ENCODE data around the gene TEX30. TPM values are rescaled to one million over a fixed set of nuclear protein-coding genes. Genes with fewer than 3 reads are reported as not detected.

TEX30 gene
- 10 to 100 TPM; 11.2 to 20.5 (median 14.7) TPM for total RNA-seq

DNA sequence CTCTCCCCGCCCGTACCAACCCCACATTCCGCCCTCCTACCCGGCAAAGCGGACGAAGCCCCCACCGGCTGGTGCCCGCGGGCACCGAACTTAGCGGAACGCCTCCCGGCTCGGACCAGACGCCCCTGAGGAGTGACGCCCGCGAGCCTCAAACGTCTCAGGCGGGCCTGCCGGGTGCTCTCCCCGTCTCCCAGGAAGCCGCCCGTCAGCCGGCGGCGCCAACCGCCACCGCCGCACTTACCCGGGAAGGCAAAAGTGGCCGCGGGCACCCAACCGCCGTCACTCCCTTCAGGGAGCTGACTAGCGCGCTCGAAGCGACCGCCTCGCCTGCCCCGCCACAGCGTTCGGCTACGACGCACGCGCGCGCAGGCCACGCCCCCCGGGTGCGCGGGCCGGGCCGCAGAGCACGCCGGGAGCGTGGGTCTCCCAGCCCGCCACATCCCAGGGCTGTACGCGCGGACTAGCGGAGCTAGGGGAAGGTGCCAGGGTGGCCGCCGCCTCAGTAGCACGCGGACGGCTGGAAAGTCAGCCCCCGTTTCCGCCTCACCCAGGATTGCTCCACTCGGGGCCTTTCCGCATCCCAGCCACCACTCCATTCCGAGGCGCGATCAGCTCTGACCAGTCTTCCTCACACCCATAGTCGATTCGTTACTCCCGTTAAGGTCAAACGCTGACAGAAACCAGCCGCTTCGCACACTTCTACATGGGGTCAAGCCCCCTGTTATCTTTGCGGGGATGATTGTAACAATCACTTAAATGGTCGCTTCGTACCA lies at the start of gene TEX30:
Gene TEX30, minus strand, starts transcription at position 346 of the 773 bp plus-strand sequence. CDS start 3,760 bp downstream, outside the sequence.
- Histone ChIP-seq H3K36me3 (no peaks in the 10 kb centered on the region), H3K4me1 (peaks cover 0 to 5% of the 10 kb centered on the region in 2 donors), H3K27me3 (no peaks in the 10 kb centered on the region), H3K4me3 (peak within 1 kb of the TSS; percentile 64 to 84), H3K9me3 (no peaks in the 10 kb centered on the region), H3K27ac (peak within 1 kb of the TSS; percentile 82 to 84)
- intact Hi-C loops (cut with DNase I; ENCODE audit: low total_unique reads), result no loop called here
- peak; percentile 70 to 84 for DNase-seq
- peak; percentile 82 to 91 for TF ChIP-seq POLR2A (IDR thresholded peaks at IDR 0.05)
- TF ChIP-seq, protein P1, sequence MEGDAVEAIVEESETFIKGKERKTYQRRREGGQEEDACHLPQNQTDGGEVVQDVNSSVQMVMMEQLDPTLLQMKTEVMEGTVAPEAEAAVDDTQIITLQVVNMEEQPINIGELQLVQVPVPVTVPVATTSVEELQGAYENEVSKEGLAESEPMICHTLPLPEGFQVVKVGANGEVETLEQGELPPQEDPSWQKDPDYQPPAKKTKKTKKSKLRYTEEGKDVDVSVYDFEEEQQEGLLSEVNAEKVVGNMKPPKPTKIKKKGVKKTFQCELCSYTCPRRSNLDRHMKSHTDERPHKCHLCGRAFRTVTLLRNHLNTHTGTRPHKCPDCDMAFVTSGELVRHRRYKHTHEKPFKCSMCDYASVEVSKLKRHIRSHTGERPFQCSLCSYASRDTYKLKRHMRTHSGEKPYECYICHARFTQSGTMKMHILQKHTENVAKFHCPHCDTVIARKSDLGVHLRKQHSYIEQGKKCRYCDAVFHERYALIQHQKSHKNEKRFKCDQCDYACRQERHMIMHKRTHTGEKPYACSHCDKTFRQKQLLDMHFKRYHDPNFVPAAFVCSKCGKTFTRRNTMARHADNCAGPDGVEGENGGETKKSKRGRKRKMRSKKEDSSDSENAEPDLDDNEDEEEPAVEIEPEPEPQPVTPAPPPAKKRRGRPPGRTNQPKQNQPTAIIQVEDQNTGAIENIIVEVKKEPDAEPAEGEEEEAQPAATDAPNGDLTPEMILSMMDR (IDR thresholded peaks at IDR 0.05), result peak in 2 of 4 experiments; percentile 11 to 34

DNA sequence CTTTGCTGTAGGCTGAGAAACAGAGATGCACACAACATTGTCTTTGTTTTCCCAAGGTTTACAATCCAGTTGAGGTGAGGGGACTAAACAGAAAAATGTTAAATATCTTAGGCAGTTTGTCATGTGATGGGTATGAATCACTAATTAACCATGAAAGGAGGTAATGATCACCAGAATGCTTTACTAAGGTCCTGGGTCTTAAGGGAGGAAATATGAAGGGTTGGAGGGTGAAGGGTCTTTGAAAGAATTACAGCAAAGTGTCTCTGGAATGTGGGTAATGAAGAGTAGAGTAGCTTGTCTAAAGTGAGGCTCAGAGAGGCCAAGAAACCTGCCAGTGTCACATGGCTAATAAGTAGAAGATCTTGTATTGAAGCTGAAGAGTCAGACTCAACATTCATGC lies 44.3 kb upstream of the TEX30 start:
- no peak for DNase-seq
- intact Hi-C loops (cut with DNase I; ENCODE audit: low total_unique reads), result no loop called here
- H3K4me1 ChIP-seq, result no peaks in the 10 kb centered on the region
- no peak for TF ChIP-seq POLR2A (IDR thresholded peaks at IDR 0.05)
- TF ChIP-seq, protein P1 (IDR thresholded peaks at IDR 0.05), result no peak
- H3K27me3 ChIP-seq, result no peaks in the 10 kb centered on the region
- H3K4me3 ChIP-seq, result no peak overlapping the region
- no peaks in the 10 kb centered on the region for H3K9me3 ChIP-seq
- H3K36me3 ChIP-seq, result no peaks in the 10 kb centered on the region
- no peak overlapping the region for H3K27ac ChIP-seq

DNA sequence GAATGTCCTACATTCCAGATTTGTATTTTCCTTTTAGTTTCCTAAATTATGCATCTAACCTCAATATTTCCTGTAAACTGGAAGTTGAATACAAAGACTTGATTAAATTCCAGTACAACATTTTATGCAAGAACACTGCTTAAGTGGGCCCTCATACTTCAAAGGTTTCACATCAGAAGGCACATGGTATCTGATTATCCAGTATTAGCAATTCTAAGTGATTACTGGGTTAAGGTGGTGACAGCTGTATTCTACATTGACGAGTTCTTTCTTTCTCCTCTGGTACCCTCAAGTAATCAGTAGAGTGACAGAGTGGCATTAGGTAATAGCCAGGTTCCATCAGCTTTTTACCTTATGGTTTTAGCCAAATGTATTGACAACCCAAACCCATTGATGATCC lies 43.7 kb upstream of the TEX30 start:
- H3K9me3 ChIP-seq, result no peaks in the 10 kb centered on the region
- no peak overlapping the region for H3K27ac ChIP-seq
- no peak for DNase-seq
- TF ChIP-seq, protein P1 (IDR thresholded peaks at IDR 0.05), result no peak
- TF ChIP-seq POLR2A (IDR thresholded peaks at IDR 0.05), result no peak
- H3K27me3 ChIP-seq, result no peaks in the 10 kb centered on the region
- no peaks in the 10 kb centered on the region for H3K4me1 ChIP-seq
- no peak overlapping the region for H3K4me3 ChIP-seq
- H3K36me3 ChIP-seq, result no peaks in the 10 kb centered on the region
- intact Hi-C loops (cut with DNase I; ENCODE audit: low total_unique reads), result no loop called here

DNA sequence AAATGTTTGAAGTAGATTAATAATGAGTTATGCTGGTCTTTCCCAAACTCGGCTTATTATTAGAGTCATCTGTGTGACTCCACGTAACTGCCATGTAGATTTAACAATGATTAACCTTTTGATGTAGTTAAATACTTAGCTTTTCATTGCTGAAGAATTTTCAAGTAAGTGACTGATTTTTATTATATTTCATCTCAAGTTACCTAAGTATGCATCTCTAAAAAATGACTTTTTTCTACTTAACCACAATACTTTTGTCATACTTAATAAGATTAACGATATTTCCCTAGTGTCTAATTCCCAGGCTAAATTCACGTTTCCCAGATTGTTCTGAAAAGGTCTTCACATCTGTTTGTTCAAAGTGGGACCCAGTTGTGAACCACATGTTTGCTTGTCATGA lies 43.1 kb upstream of the TEX30 start:
- H3K27me3 ChIP-seq, result no peaks in the 10 kb centered on the region
- TF ChIP-seq, protein P1 (IDR thresholded peaks at IDR 0.05), result no peak
- TF ChIP-seq POLR2A (IDR thresholded peaks at IDR 0.05), result no peak
- H3K4me3 ChIP-seq, result no peak overlapping the region
- intact Hi-C loops (cut with DNase I; ENCODE audit: low total_unique reads), result no loop called here
- H3K4me1 ChIP-seq, result no peaks in the 10 kb centered on the region
- no peaks in the 10 kb centered on the region for H3K36me3 ChIP-seq
- no peaks in the 10 kb centered on the region for H3K9me3 ChIP-seq
- H3K27ac ChIP-seq, result no peak overlapping the region
- DNase-seq, result no peak

DNA sequence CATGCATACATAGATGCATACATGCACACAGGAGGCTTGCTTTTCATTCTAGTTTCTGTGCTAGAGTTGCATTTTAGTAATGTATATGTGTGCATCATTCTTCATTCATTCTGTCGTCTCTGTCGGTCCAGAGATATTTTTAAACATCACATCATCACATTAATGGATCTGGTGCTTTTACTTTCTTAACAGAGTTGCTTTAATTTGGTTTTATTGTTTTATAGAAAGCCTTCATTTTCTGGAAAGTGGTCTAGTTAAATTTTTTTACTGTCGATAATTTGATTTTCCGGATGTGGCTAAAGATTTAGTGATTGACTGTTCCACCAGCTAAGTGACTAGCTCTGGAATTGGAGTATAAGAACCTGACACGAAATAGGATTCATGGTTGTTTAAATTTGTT lies 42.2 kb upstream of the TEX30 start:
- no peaks in the 10 kb centered on the region for H3K36me3 ChIP-seq
- H3K4me1 ChIP-seq, result no peaks in the 10 kb centered on the region
- intact Hi-C loops (cut with DNase I; ENCODE audit: low total_unique reads), result no loop called here
- no peak overlapping the region for H3K27ac ChIP-seq
- H3K4me3 ChIP-seq, result no peak overlapping the region
- H3K27me3 ChIP-seq, result no peaks in the 10 kb centered on the region
- no peak for DNase-seq
- TF ChIP-seq, protein P1 (IDR thresholded peaks at IDR 0.05), result no peak
- TF ChIP-seq POLR2A (IDR thresholded peaks at IDR 0.05), result no peak
- peaks cover 0 to 1% of the 10 kb centered on the region in 2 donors for H3K9me3 ChIP-seq

All from uterus (tissue), 4 donors.